OCI-LY3 (cell line): ENCODE results near the gene SEPTIN1.

ENCODE experiments used
- EZH2phosphoT487 ChIP-seq: fragments of 200-600 bp; shearing (Covaris generic); IDR thresholded peaks from 2 replicates; pipeline ENCODE4 v1.6.1; 2018; ENCODE audit warnings: antibody characterized with exemption, mixed run types, low read depth
- TF ChIP-seq, protein P1 (sequence below): fragments of 200-600, 300-600 bp; sonication (generic); IDR thresholded peaks from 2 replicates; pipeline ENCODE4 v1.5.1; 2014; ENCODE audit warnings: antibody characterized with exemption, low read length, low read depth

DNA sequence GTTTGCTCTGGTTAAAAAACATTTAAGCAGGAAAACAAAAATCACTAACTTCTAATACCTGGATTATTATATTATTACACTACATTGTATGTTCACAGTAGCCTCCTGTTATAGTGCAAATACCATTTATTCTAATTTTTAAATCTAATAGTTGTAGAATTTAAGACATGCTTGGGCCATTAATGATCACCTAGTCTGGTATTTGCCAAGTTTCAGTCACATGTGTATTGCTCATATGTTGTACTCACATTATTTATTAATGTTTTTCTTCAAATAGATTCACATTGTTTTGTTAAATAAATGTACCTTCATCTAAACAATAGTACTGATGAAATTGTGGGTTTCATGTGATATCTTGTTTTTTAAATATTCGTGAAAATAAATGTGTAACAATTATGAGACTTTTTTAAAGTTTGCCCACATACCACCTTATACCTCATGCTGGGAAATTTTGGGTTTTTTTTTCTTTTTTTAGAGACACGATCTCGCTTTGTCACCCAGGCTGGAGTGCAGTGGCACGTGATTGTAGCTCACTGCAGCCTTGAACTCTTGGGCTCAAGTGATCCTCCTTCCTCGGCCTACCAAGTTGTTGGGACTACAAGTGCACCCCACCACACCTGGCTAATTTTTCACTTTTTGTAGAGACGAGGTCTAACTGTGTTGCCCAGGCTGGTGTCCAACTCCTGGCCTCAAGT lies 30.9 kb upstream of the SEPTIN1 start:
- TF ChIP-seq, protein P1, sequence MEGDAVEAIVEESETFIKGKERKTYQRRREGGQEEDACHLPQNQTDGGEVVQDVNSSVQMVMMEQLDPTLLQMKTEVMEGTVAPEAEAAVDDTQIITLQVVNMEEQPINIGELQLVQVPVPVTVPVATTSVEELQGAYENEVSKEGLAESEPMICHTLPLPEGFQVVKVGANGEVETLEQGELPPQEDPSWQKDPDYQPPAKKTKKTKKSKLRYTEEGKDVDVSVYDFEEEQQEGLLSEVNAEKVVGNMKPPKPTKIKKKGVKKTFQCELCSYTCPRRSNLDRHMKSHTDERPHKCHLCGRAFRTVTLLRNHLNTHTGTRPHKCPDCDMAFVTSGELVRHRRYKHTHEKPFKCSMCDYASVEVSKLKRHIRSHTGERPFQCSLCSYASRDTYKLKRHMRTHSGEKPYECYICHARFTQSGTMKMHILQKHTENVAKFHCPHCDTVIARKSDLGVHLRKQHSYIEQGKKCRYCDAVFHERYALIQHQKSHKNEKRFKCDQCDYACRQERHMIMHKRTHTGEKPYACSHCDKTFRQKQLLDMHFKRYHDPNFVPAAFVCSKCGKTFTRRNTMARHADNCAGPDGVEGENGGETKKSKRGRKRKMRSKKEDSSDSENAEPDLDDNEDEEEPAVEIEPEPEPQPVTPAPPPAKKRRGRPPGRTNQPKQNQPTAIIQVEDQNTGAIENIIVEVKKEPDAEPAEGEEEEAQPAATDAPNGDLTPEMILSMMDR = no peak
- no peak for TF ChIP-seq EZH2phosphoT487
